ENCODE results near the gene UTS2.

DNA sequence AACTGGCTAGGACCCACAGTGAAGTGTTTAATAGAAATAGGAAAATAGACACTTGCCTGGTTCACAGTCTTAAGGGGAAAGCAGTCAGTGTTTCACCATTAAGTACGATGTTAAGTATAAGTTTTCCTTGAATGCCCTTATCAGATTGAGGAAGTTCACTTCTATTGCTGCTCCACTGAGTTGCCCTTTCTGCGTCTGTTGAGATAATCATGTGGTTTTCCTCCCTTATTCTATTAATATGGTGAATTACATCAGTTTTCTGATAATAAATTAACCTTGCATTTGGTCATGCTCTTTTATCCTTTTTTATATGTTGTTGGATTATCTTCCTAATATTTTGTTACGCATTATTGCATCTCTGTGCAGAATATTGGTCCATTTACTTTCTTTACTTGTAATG, 21.4 kb downstream of the UTS2 start:
- TF ChIP-seq POLR2A (IDR thresholded peaks at IDR 0.05; ENCODE audit: low read length) (no peak), GATA1 (IDR thresholded peaks at IDR 0.05; ENCODE audit: low read depth, low read length) (peak; percentile 10)
